ENCODE results near the gene IRX4.

IRX4 gene

GRCh38 chr5:1890296-1890695 lies 7.6 kb upstream of the IRX4 start:
- no peak for DNase-seq

GRCh38 chr5:1889321-1890065 lies 6.8 kb upstream of the IRX4 start:
- no peak for DNase-seq

GRCh38 chr5:1888541-1889251 lies 6.0 kb upstream of the IRX4 start:
- DNase-seq = no peak

- DNase-seq = no peak
These were observed 5.0 kb upstream of the IRX4 start for GRCh38 chr5:1887588-1888360.

GRCh38 chr5:1886846-1887587 lies 4.3 kb upstream of the IRX4 start:
- DNase-seq = peak; percentile 9

- DNase-seq = no peak
These were observed 3.4 kb upstream of the IRX4 start for GRCh38 chr5:1885868-1886845.

- DNase-seq = no peak
These were observed 2.7 kb upstream of the IRX4 start for GRCh38 chr5:1885404-1885755.

- no peak for DNase-seq
These were observed 2.1 kb upstream of the IRX4 start for GRCh38 chr5:1884678-1885403.

GRCh38 chr5:1883925-1884677 lies 1.4 kb upstream of the IRX4 start:
- peak; percentile 20 for DNase-seq

- peak; percentile 36 for DNase-seq
These were observed 597 bp upstream of the IRX4 start for GRCh38 chr5:1883120-1883924.

- no peak for DNase-seq
These were observed 891 bp downstream of the IRX4 start for GRCh38 chr5:1881731-1882336.

- DNase-seq = peak; percentile 23
These were observed 1.6 kb downstream of the IRX4 start for GRCh38 chr5:1881098-1881572.

GRCh38 chr5:1880377-1881025 lies 2.2 kb downstream of the IRX4 start:
- no peak for DNase-seq

GRCh38 chr5:1879292-1880263 lies 3.1 kb downstream of the IRX4 start:
- DNase-seq = no peak

GRCh38 chr5:1878050-1878849 lies 4.5 kb downstream of the IRX4 start:
- no peak for DNase-seq
